ENCODE data around the gene CLCA2. TPM values are rescaled to one million over a fixed set of nuclear protein-coding genes. Genes with fewer than 3 reads are reported as not detected.

Gene CLCA2
- total and polyA plus RNA-seq, 2 donors (not counting 1 experiment from before 2014, with no cell fraction given) = not detected

DNA sequence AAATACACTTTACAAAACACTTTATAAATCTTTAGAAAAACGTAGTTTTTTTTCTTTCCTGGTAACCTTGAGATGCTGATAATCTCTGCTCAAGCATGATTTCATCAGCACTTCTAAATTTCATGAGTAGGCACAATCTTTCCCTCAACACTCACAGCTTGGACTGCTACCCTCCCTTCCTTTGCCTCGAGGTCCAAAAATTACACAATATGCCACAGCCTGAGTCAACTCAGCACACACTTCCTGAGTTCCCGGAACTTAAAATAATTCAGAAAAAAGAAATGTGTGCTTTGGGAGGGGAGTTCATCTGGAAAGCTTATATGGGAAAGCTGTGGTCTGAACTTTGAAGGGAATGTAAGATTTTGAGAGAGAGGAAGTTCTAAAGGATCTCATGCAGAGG lies 5.9 kb downstream of the CLCA2 start:
- DNase-seq = no peak
- no peak overlapping the region for H3K27ac Mint-ChIP-seq
- TF ChIP-seq EZH2 (IDR thresholded peaks at IDR 0.05; ENCODE audit: borderline replicate concordance, insufficient read depth, low read depth, low read length, poor library complexity, severe bottlenecking) = no peak
- TF ChIP-seq, protein P1, sequence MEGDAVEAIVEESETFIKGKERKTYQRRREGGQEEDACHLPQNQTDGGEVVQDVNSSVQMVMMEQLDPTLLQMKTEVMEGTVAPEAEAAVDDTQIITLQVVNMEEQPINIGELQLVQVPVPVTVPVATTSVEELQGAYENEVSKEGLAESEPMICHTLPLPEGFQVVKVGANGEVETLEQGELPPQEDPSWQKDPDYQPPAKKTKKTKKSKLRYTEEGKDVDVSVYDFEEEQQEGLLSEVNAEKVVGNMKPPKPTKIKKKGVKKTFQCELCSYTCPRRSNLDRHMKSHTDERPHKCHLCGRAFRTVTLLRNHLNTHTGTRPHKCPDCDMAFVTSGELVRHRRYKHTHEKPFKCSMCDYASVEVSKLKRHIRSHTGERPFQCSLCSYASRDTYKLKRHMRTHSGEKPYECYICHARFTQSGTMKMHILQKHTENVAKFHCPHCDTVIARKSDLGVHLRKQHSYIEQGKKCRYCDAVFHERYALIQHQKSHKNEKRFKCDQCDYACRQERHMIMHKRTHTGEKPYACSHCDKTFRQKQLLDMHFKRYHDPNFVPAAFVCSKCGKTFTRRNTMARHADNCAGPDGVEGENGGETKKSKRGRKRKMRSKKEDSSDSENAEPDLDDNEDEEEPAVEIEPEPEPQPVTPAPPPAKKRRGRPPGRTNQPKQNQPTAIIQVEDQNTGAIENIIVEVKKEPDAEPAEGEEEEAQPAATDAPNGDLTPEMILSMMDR (IDR thresholded peaks at IDR 0.05) = no peak
- Histone ChIP-seq H3K27ac (ENCODE audit: low read length in 2 of 2) (no peak overlapping the region), H2AFZ (ENCODE audit: insufficient read depth, low read depth, low read length, poor library complexity, severe bottlenecking) (no peak overlapping the region), H3K27me3 (replicated peaks in 1 of 4; ENCODE audit: control extremely low read depth in 1 of 4, control insufficient read depth in 3 of 4, insufficient read depth in 4 of 4, low read length in 3 of 4) (no peaks in the 10 kb centered on the region), H3K9ac (ENCODE audit: low read length) (no peak overlapping the region), H3K36me3 (replicated peaks in 1 of 2; ENCODE audit: control extremely low read depth in 1 of 2, control insufficient read depth in 1 of 2, extremely low read depth in 1 of 2, insufficient read depth in 2 of 2, low read length in 1 of 2) (no peaks in the 10 kb centered on the region), H3K79me2 (ENCODE audit: control insufficient read depth, insufficient read depth, low read length) (no peaks in the 10 kb centered on the region), H3K4me1 (ENCODE audit: control insufficient read depth in 2 of 2, insufficient read depth in 2 of 2, low read length in 2 of 2) (no peaks in the 10 kb centered on the region), H3K4me3 (ENCODE audit: control extremely low read depth in 1 of 5, extremely low read depth in 1 of 5, insufficient read depth in 1 of 5, low read depth in 2 of 5, low read length in 4 of 5) (no peak overlapping the region), H3K4me2 (replicated peaks; ENCODE audit: low read depth, low read length, poor library complexity, severe bottlenecking) (no peak overlapping the region), H4K20me1 (ENCODE audit: control insufficient read depth, insufficient read depth, low read length, poor library complexity, severe bottlenecking) (no peaks in the 10 kb centered on the region), H3K9me3 (ENCODE audit: control extremely low read depth in 1 of 3, control insufficient read depth in 2 of 3, insufficient read depth in 1 of 3, low read length in 2 of 3) (no peaks in the 10 kb centered on the region)
- POLR2A ChIA-PET = no interaction called here
- H3K4me1 Mint-ChIP-seq = no peaks in the 10 kb centered on the region
- no peak for ATAC-seq (ENCODE audit: low read depth)
- H3K27me3 Mint-ChIP-seq = peaks cover 15% of the 10 kb centered on the region
- WGBS (ENCODE audit: insufficient coverage) = 17% methylated on average over 1 of the region's 3 CpGs
- intact Hi-C loops (cut with micrococcal nuclease) = no loop called here
- CTCF ChIA-PET = interaction anchor here (1.4 to 1.6 kb wide), 4 partner anchors 8 to 72 kb away, joined by 3 to 5 read pairs (median 4); no protein-coding TSS in a partner anchor
- H3K4me3 Mint-ChIP-seq = no peak overlapping the region
- no peaks in the 10 kb centered on the region for H3K9me3 Mint-ChIP-seq (ENCODE audit: insufficient read depth)

DNA sequence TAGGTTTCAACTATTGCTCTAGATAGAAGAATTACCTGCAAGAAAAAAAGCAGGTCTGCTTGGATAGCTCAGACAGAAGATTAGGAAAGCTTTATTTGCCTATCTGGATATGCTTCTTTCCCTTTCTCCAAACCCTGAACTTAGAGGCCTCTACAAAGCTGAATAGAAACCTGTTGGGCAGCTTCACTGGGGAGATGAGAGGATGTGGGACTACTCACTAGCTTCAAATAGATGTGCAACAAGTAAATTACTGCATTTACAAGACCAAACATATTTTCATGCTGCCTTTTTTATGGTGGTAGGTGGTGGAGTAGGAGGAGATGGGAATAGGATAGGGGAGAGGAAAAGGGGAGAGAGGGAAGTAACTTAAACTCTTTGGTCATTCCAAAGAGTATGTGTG lies 6.4 kb downstream of the CLCA2 start:
- Histone ChIP-seq H4K20me1 (ENCODE audit: control insufficient read depth, insufficient read depth, low read length, poor library complexity, severe bottlenecking) (no peaks in the 10 kb centered on the region), H3K9ac (ENCODE audit: low read length) (no peak overlapping the region), H3K27me3 (replicated peaks in 1 of 4; ENCODE audit: control extremely low read depth in 1 of 4, control insufficient read depth in 3 of 4, insufficient read depth in 4 of 4, low read length in 3 of 4) (no peaks in the 10 kb centered on the region), H3K4me2 (replicated peaks; ENCODE audit: low read depth, low read length, poor library complexity, severe bottlenecking) (no peak overlapping the region), H3K4me3 (ENCODE audit: control extremely low read depth in 1 of 5, extremely low read depth in 1 of 5, insufficient read depth in 1 of 5, low read depth in 2 of 5, low read length in 4 of 5) (no peak overlapping the region), H3K4me1 (ENCODE audit: control insufficient read depth in 2 of 2, insufficient read depth in 2 of 2, low read length in 2 of 2) (no peaks in the 10 kb centered on the region), H3K79me2 (ENCODE audit: control insufficient read depth, insufficient read depth, low read length) (no peaks in the 10 kb centered on the region), H3K9me3 (ENCODE audit: control extremely low read depth in 1 of 3, control insufficient read depth in 2 of 3, insufficient read depth in 1 of 3, low read length in 2 of 3) (no peaks in the 10 kb centered on the region), H3K27ac (ENCODE audit: low read length in 2 of 2) (no peak overlapping the region), H2AFZ (ENCODE audit: insufficient read depth, low read depth, low read length, poor library complexity, severe bottlenecking) (no peak overlapping the region), H3K36me3 (replicated peaks in 1 of 2; ENCODE audit: control extremely low read depth in 1 of 2, control insufficient read depth in 1 of 2, extremely low read depth in 1 of 2, insufficient read depth in 2 of 2, low read length in 1 of 2) (no peaks in the 10 kb centered on the region)
- CTCF ChIA-PET = interaction anchor here (1.4 to 1.6 kb wide), 4 partner anchors 9 to 71 kb away, joined by 3 to 5 read pairs (median 4); no protein-coding TSS in a partner anchor
- POLR2A ChIA-PET = no interaction called here
- DNase-seq = no peak
- H3K4me1 Mint-ChIP-seq = no peaks in the 10 kb centered on the region
- peaks cover 13% of the 10 kb centered on the region for H3K27me3 Mint-ChIP-seq
- H3K27ac Mint-ChIP-seq = no peak overlapping the region
- no peaks in the 10 kb centered on the region for H3K9me3 Mint-ChIP-seq (ENCODE audit: insufficient read depth)
- intact Hi-C loops (cut with micrococcal nuclease) = no loop called here
- no peak overlapping the region for H3K4me3 Mint-ChIP-seq
- TF ChIP-seq, protein P1 (IDR thresholded peaks at IDR 0.05) = no peak
- TF ChIP-seq EZH2 (IDR thresholded peaks at IDR 0.05; ENCODE audit: borderline replicate concordance, insufficient read depth, low read depth, low read length, poor library complexity, severe bottlenecking) = no peak
- no peak for ATAC-seq (ENCODE audit: low read depth)

Measured in B cell (primary cell).